GM12892 (cell line): ENCODE results near the gene IL17RD.

Experiments used
- POLR2A ChIP-seq: IDR thresholded peaks from 2 replicates; pipeline ENCODE4 v1.6.1; 2011; ENCODE audit warnings: low read depth, low read length, control low read depth
- POLR2AphosphoS5 ChIP-seq: IDR thresholded peaks from 2 replicates; pipeline ENCODE4 v1.6.1; 2011; ENCODE audit warnings: low read depth, low read length, control low read depth
- TAF1 ChIP-seq: IDR thresholded peaks from 2 replicates; pipeline ENCODE4 v1.6.1; 2011; ENCODE audit warnings: low read depth, mild to moderate bottlenecking, control low read depth, low read length, borderline replicate concordance

DNA sequence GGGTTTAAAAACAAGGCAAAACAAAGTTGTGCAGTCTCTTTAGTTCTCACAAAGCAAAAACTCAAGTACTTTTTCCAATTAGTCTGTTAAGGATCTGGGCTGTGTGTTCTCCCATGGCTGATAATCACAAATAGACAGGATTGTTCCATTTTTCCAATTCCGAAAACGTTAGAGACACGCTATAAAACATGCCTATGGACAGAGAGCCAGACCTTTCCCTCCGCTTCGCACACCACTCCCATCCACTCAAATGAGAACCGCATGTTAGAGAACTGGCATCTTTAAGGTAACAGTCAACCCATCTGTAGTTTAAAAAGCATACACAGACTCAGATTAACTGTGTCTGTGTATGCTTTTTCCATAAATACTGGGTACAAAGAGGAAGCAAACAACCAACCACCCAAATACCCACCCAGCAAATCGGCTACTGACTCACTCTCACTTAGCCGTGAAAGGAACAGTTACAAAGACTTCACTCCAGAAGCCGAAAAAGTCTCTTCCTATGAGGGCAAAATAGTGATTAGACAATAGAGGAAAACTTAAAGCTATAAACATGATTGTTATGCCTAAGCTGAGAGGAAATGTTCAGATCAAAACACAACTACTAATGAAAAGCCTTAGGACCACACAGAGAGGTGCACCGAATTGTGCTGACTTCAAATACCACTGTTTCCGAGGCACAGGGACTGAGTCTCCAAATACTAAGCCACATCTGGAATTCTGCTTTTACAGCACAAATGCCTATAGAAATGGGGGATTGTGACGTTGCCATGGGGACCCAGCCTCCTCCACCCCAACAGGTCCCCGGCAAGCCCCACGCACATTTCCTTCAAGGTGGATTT is 36.1 kb downstream of the IL17RD start:
- TF ChIP-seq TAF1 (no peak), POLR2AphosphoS5 (no peak), POLR2A (no peak)
